Vagina (tissue), 2 donors: Measurements from ENCODE around the gene DPP10.

Source experiments
- POLR2A ChIP-seq, 2 donors: fragments of 450-650 bp; IDR thresholded peaks; one replicate each; pipeline ENCODE4 v1.6.1; 2017; ENCODE audit warnings: antibody characterized with exemption in 2 of 2, mild to moderate bottlenecking in 2 of 2, moderate library complexity in 2 of 2
- POLR2AphosphoS5 ChIP-seq, 2 donors: sonication (generic); formaldehyde crosslinking; IDR thresholded peaks; one replicate each; pipeline ENCODE4 v1.9.0; 2017; ENCODE audit warnings: antibody characterized with exemption in 2 of 2, mild to moderate bottlenecking in 2 of 2, low read depth in 1 of 2; ENCODE audit not compliant: insufficient read depth in 1 of 2
- TF ChIP-seq, protein P1 (sequence below), 3 experiments: fragments of 450-650 bp in 2 of 3; fragments of 200-600 bp in 1 of 3; sonication (generic) in 1 of 3; IDR thresholded peaks; one replicate each; pipeline ENCODE4 v1.5.1; 2017 to 2019; ENCODE audit warnings: antibody characterized with exemption in 3 of 3, mild to moderate bottlenecking in 2 of 3, moderate library complexity in 2 of 3

DNA sequence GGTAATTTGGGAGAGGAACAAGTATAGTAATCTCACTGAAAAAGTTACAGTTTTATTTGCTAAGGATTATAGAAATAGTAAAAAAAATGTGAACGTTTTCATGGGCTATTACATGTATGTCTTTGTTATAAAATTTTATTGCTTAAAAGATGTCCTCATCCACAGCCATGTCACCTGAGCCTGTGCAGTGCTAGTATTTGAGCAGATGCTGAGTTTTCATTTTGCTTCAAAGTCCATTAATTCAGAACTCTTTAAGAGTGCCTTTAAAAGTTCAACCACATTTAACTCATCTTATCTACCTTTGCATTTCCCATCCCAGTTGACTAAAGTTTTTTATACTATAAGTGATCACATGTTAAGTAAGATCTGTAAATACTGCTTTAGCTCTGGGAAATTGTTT lies 52.6 kb downstream of the DPP10 start:
- TF ChIP-seq, protein P1, sequence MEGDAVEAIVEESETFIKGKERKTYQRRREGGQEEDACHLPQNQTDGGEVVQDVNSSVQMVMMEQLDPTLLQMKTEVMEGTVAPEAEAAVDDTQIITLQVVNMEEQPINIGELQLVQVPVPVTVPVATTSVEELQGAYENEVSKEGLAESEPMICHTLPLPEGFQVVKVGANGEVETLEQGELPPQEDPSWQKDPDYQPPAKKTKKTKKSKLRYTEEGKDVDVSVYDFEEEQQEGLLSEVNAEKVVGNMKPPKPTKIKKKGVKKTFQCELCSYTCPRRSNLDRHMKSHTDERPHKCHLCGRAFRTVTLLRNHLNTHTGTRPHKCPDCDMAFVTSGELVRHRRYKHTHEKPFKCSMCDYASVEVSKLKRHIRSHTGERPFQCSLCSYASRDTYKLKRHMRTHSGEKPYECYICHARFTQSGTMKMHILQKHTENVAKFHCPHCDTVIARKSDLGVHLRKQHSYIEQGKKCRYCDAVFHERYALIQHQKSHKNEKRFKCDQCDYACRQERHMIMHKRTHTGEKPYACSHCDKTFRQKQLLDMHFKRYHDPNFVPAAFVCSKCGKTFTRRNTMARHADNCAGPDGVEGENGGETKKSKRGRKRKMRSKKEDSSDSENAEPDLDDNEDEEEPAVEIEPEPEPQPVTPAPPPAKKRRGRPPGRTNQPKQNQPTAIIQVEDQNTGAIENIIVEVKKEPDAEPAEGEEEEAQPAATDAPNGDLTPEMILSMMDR (IDR thresholded peaks at IDR 0.05): no peak
- no peak for TF ChIP-seq POLR2AphosphoS5 (IDR thresholded peaks at IDR 0.05; ENCODE audit: insufficient read depth in 1 of 2, low read depth in 1 of 2)
- no peak for TF ChIP-seq POLR2A (IDR thresholded peaks at IDR 0.05)
